ENCODE data around the gene PTCD2.

The PTCD2 gene

GRCh38 chr5:72392326-72392733, 72.2 kb downstream of the PTCD2 start:
- TF ChIP-seq ARNTL (CRISPR knock-in tag; IDR thresholded peaks at IDR 0.05; ENCODE audit: borderline replicate concordance, low read depth), result no peak
- TF ChIP-seq ISL1 (CRISPR knock-in tag; IDR thresholded peaks at IDR 0.05), result peak; percentile 77
- TF ChIP-seq, protein P1, sequence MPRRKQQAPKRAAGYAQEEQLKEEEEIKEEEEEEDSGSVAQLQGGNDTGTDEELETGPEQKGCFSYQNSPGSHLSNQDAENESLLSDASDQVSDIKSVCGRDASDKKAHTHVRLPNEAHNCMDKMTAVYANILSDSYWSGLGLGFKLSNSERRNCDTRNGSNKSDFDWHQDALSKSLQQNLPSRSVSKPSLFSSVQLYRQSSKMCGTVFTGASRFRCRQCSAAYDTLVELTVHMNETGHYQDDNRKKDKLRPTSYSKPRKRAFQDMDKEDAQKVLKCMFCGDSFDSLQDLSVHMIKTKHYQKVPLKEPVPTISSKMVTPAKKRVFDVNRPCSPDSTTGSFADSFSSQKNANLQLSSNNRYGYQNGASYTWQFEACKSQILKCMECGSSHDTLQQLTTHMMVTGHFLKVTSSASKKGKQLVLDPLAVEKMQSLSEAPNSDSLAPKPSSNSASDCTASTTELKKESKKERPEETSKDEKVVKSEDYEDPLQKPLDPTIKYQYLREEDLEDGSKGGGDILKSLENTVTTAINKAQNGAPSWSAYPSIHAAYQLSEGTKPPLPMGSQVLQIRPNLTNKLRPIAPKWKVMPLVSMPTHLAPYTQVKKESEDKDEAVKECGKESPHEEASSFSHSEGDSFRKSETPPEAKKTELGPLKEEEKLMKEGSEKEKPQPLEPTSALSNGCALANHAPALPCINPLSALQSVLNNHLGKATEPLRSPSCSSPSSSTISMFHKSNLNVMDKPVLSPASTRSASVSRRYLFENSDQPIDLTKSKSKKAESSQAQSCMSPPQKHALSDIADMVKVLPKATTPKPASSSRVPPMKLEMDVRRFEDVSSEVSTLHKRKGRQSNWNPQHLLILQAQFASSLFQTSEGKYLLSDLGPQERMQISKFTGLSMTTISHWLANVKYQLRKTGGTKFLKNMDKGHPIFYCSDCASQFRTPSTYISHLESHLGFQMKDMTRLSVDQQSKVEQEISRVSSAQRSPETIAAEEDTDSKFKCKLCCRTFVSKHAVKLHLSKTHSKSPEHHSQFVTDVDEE (CRISPR knock-in tag; IDR thresholded peaks at IDR 0.05), result no peak
- TF ChIP-seq ZFP30 (CRISPR knock-in tag; IDR thresholded peaks at IDR 0.05), result no peak
- no peak for TF ChIP-seq ESRRG (CRISPR knock-in tag; IDR thresholded peaks at IDR 0.05)
- no peak for TF ChIP-seq POU6F1 (CRISPR knock-in tag; IDR thresholded peaks at IDR 0.05; ENCODE audit: borderline replicate concordance, low read depth)
- no peak for TF ChIP-seq GLIS3 (CRISPR knock-in tag; IDR thresholded peaks at IDR 0.05)
- TF ChIP-seq TOX (CRISPR knock-in tag; IDR thresholded peaks at IDR 0.05; ENCODE audit: borderline replicate concordance), result no peak
- peak; percentile 75 for ATAC-seq

- TF ChIP-seq CSDC2 (CRISPR knock-in tag; IDR thresholded peaks at IDR 0.05), result no peak
- no peak for TF ChIP-seq ZNF565 (CRISPR knock-in tag; conservative IDR thresholded peaks at IDR 0.05; ENCODE audit: low read depth)
- peak; percentile 31; the same call in 1 of the 2 replicates for TF ChIP-seq PATZ1 (CRISPR knock-in tag; IDR thresholded peaks at IDR 0.05; ENCODE audit: borderline replicate concordance)
- TF ChIP-seq ARNTL (CRISPR knock-in tag; IDR thresholded peaks at IDR 0.05; ENCODE audit: borderline replicate concordance, low read depth), result no peak
- TF ChIP-seq TOX (CRISPR knock-in tag; IDR thresholded peaks at IDR 0.05; ENCODE audit: borderline replicate concordance), result no peak
- TF ChIP-seq ISL1 (CRISPR knock-in tag; IDR thresholded peaks at IDR 0.05), result peak; percentile 32; the same call in 1 of the 2 replicates
- no peak for TF ChIP-seq BACH2 (CRISPR knock-in tag; IDR thresholded peaks at IDR 0.05; ENCODE audit: borderline replicate concordance)
- no peak for ATAC-seq
Observed at GRCh38 chr5:72393052-72393451, 72.9 kb downstream of the PTCD2 start.

- ATAC-seq, result 0 out of 3 replicates have a peak, but pooled peaks have one; percentile 29
- TF ChIP-seq ZC3H10 (CRISPR knock-in tag; IDR thresholded peaks at IDR 0.05) (no peak), BACH2 (CRISPR knock-in tag; IDR thresholded peaks at IDR 0.05; ENCODE audit: borderline replicate concordance) (no peak), GLIS3 (CRISPR knock-in tag; IDR thresholded peaks at IDR 0.05) (no peak), OSR1 (CRISPR knock-in tag; IDR thresholded peaks at IDR 0.05) (no peak), ZNF565 (CRISPR knock-in tag; conservative IDR thresholded peaks at IDR 0.05; ENCODE audit: low read depth) (no peak), POU6F1 (CRISPR knock-in tag; IDR thresholded peaks at IDR 0.05; ENCODE audit: borderline replicate concordance, low read depth) (no peak), TOX (CRISPR knock-in tag; IDR thresholded peaks at IDR 0.05; ENCODE audit: borderline replicate concordance) (no peak), SNAI2 (CRISPR knock-in tag; IDR thresholded peaks at IDR 0.05) (no peak), TCF4 (CRISPR knock-in tag; IDR thresholded peaks at IDR 0.05; ENCODE audit: borderline replicate concordance) (no peak), ZFP3 (CRISPR knock-in tag; IDR thresholded peaks at IDR 0.05) (no peak), PATZ1 (CRISPR knock-in tag; IDR thresholded peaks at IDR 0.05; ENCODE audit: borderline replicate concordance) (no peak), CSDC2 (CRISPR knock-in tag; IDR thresholded peaks at IDR 0.05) (no peak), RARB (CRISPR knock-in tag; IDR thresholded peaks at IDR 0.05) (no peak), ARNTL (CRISPR knock-in tag; IDR thresholded peaks at IDR 0.05; ENCODE audit: borderline replicate concordance, low read depth) (no peak), ZNF70 (CRISPR knock-in tag; IDR thresholded peaks at IDR 0.05) (no peak)
- TF ChIP-seq, protein P1 (CRISPR knock-in tag; IDR thresholded peaks at IDR 0.05), result no peak
- TF ChIP-seq, protein P2, sequence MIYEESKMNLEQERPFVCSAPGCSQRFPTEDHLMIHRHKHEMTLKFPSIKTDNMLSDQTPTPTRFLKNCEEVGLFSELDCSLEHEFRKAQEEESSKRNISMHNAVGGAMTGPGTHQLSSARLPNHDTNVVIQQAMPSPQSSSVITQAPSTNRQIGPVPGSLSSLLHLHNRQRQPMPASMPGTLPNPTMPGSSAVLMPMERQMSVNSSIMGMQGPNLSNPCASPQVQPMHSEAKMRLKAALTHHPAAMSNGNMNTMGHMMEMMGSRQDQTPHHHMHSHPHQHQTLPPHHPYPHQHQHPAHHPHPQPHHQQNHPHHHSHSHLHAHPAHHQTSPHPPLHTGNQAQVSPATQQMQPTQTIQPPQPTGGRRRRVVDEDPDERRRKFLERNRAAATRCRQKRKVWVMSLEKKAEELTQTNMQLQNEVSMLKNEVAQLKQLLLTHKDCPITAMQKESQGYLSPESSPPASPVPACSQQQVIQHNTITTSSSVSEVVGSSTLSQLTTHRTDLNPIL (CRISPR knock-in tag; IDR thresholded peaks at IDR 0.05; ENCODE audit: low read depth), result no peak
Observed at GRCh38 chr5:72394688-72395087, 74.5 kb downstream of the PTCD2 start.
